Kidney tubule cell (primary cell): ENCODE data around the gene RAD51B.
"Not testable (repeated sequence)": the region's sequence is repeated elsewhere in the genome, so short reads cannot be mapped to it uniquely, and the experiment has no call there.

Experiments
- DNase-seq: peaks from one replicate; pipeline ENCODE4 v3.0.0-alpha.2; 2018; ENCODE audit warnings: low spot score

RAD51B gene

GRCh38 chr14:68655911-68656316 is 836.3 kb downstream of the RAD51B start:
- DNase-seq, result peak; percentile 38

- no peak for DNase-seq
Observed at GRCh38 chr14:68656452-68656851, 836.9 kb downstream of the RAD51B start.

GRCh38 chr14:68657300-68658028 is 837.9 kb downstream of the RAD51B start:
- DNase-seq, result no peak

GRCh38 chr14:68658029-68658509 is 838.5 kb downstream of the RAD51B start:
- DNase-seq, result no peak

- DNase-seq, result no peak
Observed at GRCh38 chr14:68658943-68659931, 839.7 kb downstream of the RAD51B start.

GRCh38 chr14:68660495-68660894 is 840.9 kb downstream of the RAD51B start:
- no peak for DNase-seq

- no peak for DNase-seq
Observed at GRCh38 chr14:68661226-68662225, 841.9 kb downstream of the RAD51B start.

GRCh38 chr14:68662392-68662791 is 842.8 kb downstream of the RAD51B start:
- no peak for DNase-seq

GRCh38 chr14:68662826-68663225 is 843.2 kb downstream of the RAD51B start:
- not testable (repeated sequence) for DNase-seq

- no peak for DNase-seq
Observed at GRCh38 chr14:68663385-68664076, 844.0 kb downstream of the RAD51B start.

- no peak for DNase-seq
Observed at GRCh38 chr14:68664225-68664681, 844.7 kb downstream of the RAD51B start.

GRCh38 chr14:68665131-68665530 is 845.6 kb downstream of the RAD51B start:
- no peak for DNase-seq

GRCh38 chr14:68665792-68666204 is 846.2 kb downstream of the RAD51B start:
- no peak for DNase-seq

GRCh38 chr14:68666236-68666635 is 846.7 kb downstream of the RAD51B start:
- no peak for DNase-seq

- DNase-seq, result no peak
Observed at GRCh38 chr14:68666899-68667298, 847.3 kb downstream of the RAD51B start.

- DNase-seq, result no peak
Observed at GRCh38 chr14:68667313-68667791, 847.8 kb downstream of the RAD51B start.

GRCh38 chr14:68668028-68668427 is 848.4 kb downstream of the RAD51B start:
- DNase-seq, result no peak

GRCh38 chr14:68668531-68668930 is 849.0 kb downstream of the RAD51B start:
- no peak for DNase-seq

GRCh38 chr14:68669111-68669511 is 849.5 kb downstream of the RAD51B start:
- DNase-seq, result no peak

GRCh38 chr14:68669603-68670358 is 850.2 kb downstream of the RAD51B start:
- no peak for DNase-seq
